Parathyroid adenoma (tissue), 2 donors: ENCODE data around the gene KCTD14.

ENCODE experiments used
- H2AFZ ChIP-seq: fragments of 300-600 bp; sonication (generic); one replicate; pipeline ENCODE4 v1.7.0; 2017; ENCODE audit warnings: antibody characterized with exemption, mild to moderate bottlenecking
- H3K27ac ChIP-seq: fragments of 300-600 bp; sonication (generic); one replicate; pipeline ENCODE4 v1.7.0; 2017
- H3K27me3 ChIP-seq: fragments of 300-600 bp; sonication (generic); one replicate; pipeline ENCODE4 v1.7.0; 2017; ENCODE audit warnings: low read length; ENCODE audit not compliant: control insufficient read depth, insufficient read depth
- H3K36me3 ChIP-seq: fragments of 300-600 bp; sonication (generic); one replicate; pipeline ENCODE4 v1.7.0; 2017; ENCODE audit warnings: low read length; ENCODE audit not compliant: control insufficient read depth, insufficient read depth
- H3K4me1 ChIP-seq: fragments of 300-600 bp; sonication (generic); one replicate; pipeline ENCODE4 v1.7.0; 2017; ENCODE audit warnings: control low read depth
- H3K4me2 ChIP-seq: fragments of 300-600 bp; sonication (generic); one replicate; pipeline ENCODE4 v1.7.0; 2017; ENCODE audit warnings: low read length
- H3K4me3 ChIP-seq: fragments of 300-600 bp; sonication (generic); one replicate; pipeline ENCODE4 v1.7.0; 2017; ENCODE audit warnings: low read depth, low read length
- H3K79me2 ChIP-seq: fragments of 300-600 bp; sonication (generic); one replicate; pipeline ENCODE4 v1.7.0; 2017; ENCODE audit warnings: control low read depth
- H3K9ac ChIP-seq: fragments of 300-600 bp; sonication (generic); one replicate; pipeline ENCODE4 v1.7.0; 2017; ENCODE audit warnings: mild to moderate bottlenecking
- H3K9me3 ChIP-seq: fragments of 300-600 bp; sonication (generic); one replicate; pipeline ENCODE4 v1.7.0; 2017; ENCODE audit warnings: low read length; ENCODE audit not compliant: control insufficient read depth
- TF ChIP-seq, protein P1 (sequence below): fragments of 300-600 bp; sonication (generic); IDR thresholded peaks from one replicate; pipeline ENCODE4 v1.7.0; 2017; ENCODE audit warnings: antibody characterized with exemption, mild to moderate bottlenecking
- donor health status: primary hyperparathyroidism.

The KCTD14 gene

GRCh38 chr11:77968337-77968736, 54.7 kb downstream of the KCTD14 start:
- no peaks in the 10 kb centered on the region for H3K9me3 ChIP-seq
- no peak overlapping the region for H3K27ac ChIP-seq
- no peak overlapping the region for H3K4me3 ChIP-seq
- H3K4me2 ChIP-seq = no peak overlapping the region
- H2AFZ ChIP-seq = no peak overlapping the region
- no peaks in the 10 kb centered on the region for H3K79me2 ChIP-seq
- H3K9ac ChIP-seq = no peak overlapping the region
- no peaks in the 10 kb centered on the region for H3K36me3 ChIP-seq
- no peaks in the 10 kb centered on the region for H3K27me3 ChIP-seq
- H3K4me1 ChIP-seq = no peaks in the 10 kb centered on the region
- TF ChIP-seq, protein P1, sequence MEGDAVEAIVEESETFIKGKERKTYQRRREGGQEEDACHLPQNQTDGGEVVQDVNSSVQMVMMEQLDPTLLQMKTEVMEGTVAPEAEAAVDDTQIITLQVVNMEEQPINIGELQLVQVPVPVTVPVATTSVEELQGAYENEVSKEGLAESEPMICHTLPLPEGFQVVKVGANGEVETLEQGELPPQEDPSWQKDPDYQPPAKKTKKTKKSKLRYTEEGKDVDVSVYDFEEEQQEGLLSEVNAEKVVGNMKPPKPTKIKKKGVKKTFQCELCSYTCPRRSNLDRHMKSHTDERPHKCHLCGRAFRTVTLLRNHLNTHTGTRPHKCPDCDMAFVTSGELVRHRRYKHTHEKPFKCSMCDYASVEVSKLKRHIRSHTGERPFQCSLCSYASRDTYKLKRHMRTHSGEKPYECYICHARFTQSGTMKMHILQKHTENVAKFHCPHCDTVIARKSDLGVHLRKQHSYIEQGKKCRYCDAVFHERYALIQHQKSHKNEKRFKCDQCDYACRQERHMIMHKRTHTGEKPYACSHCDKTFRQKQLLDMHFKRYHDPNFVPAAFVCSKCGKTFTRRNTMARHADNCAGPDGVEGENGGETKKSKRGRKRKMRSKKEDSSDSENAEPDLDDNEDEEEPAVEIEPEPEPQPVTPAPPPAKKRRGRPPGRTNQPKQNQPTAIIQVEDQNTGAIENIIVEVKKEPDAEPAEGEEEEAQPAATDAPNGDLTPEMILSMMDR = no peak

DNA sequence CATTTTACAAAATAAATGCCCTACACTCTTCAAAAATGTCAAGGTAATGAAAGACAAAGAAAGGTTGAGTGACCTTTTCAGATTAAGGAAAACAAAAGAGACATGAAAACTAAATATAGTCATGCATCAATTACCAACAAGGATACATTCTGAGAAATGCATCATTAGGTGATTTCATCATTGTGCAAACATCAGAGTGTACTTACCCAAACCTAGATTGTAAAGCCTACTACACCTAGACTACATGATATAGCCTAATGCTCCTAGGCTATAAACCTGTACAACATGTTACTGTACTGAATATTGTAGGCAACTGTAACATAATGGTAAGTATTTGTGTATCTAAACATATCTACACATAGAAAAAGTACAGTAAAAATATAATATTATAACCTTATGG, 55.3 kb downstream of the KCTD14 start:
- H3K27me3 ChIP-seq = no peaks in the 10 kb centered on the region
- H3K4me2 ChIP-seq = no peak overlapping the region
- no peaks in the 10 kb centered on the region for H3K36me3 ChIP-seq
- H2AFZ ChIP-seq = no peak overlapping the region
- H3K4me1 ChIP-seq = no peaks in the 10 kb centered on the region
- no peaks in the 10 kb centered on the region for H3K9me3 ChIP-seq
- H3K9ac ChIP-seq = no peak overlapping the region
- no peak overlapping the region for H3K27ac ChIP-seq
- H3K4me3 ChIP-seq = no peak overlapping the region
- TF ChIP-seq, protein P1 = no peak
- H3K79me2 ChIP-seq = no peaks in the 10 kb centered on the region

DNA sequence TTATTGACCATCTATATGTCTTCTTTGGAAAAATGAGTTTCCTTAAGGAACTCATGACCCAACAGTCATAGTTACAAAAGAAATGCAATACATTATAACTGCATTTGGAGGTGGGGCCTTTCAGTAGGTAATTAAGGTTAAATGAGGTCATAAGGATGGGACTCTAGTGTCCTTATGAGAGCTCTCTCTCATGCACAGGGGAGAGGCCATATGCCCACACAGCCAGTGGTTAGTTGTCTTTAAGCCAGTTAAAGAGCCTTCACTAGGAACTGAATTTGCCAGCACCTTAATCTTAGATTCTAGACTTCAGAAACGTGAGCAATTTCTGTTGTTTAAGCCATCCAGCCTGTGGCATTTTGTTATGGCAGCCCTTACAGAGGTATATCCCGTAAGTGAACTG, 56.0 kb downstream of the KCTD14 start:
- TF ChIP-seq, protein P1 = no peak

GRCh38 chr11:77966338-77966737, 56.7 kb downstream of the KCTD14 start:
- H2AFZ ChIP-seq = no peak overlapping the region
- H3K36me3 ChIP-seq = no peaks in the 10 kb centered on the region
- H3K4me2 ChIP-seq = no peak overlapping the region
- H3K9ac ChIP-seq = no peak overlapping the region
- no peaks in the 10 kb centered on the region for H3K9me3 ChIP-seq
- no peaks in the 10 kb centered on the region for H3K27me3 ChIP-seq
- no peak overlapping the region for H3K27ac ChIP-seq
- H3K79me2 ChIP-seq = no peaks in the 10 kb centered on the region
- H3K4me1 ChIP-seq = no peaks in the 10 kb centered on the region
- H3K4me3 ChIP-seq = no peak overlapping the region
- TF ChIP-seq, protein P1 = no peak

More for the DNA sequence above, 56.0 kb downstream of the KCTD14 start:
- Histone ChIP-seq H2AFZ (no peak overlapping the region), H3K79me2 (no peaks in the 10 kb centered on the region), H3K4me2 (no peak overlapping the region), H3K9ac (no peak overlapping the region), H3K4me3 (no peak overlapping the region), H3K27me3 (no peaks in the 10 kb centered on the region), H3K27ac (no peak overlapping the region), H3K9me3 (no peaks in the 10 kb centered on the region), H3K4me1 (no peaks in the 10 kb centered on the region), H3K36me3 (no peaks in the 10 kb centered on the region)
